HepG2 (cell line): Measurements from ENCODE around the gene TAMM41. TPM values are rescaled to one million over a fixed set of nuclear protein-coding genes. Genes with fewer than 3 reads are reported as not detected.

ENCODE experiments used
- ATAC-seq: fragments of 200-7000 bp; cut with Tn5 transposase; 3 replicates; pipeline ENCODE4 v1.9.1; 2020; ENCODE audit warnings: mild to moderate bottlenecking, moderate library complexity
- BruUV-seq: library from RNA; stranded (reverse); fragments of 400-500 nt; replicated peaks from 2 replicates; lab custom pipeline; 2021; lab: Mats Ljungman, UMichigan
- CTCF ChIA-PET: fragments of 300-600 bp; formaldehyde crosslinking; extraction: SDS; loops from one replicate; lab custom pipeline; 2021; ENCODE audit warnings: low total read pairs, inconsistent platforms, low intra/inter-chr PET ratio; lab: Yijun Ruan, JAX
- POLR2A ChIA-PET: fragments of 350-600 bp; sonication (Branson Sonifier 250); formaldehyde crosslinking; loops from one replicate; lab custom pipeline; 2020; ENCODE audit warnings: antibody characterized with exemption, inconsistent platforms; lab: Yijun Ruan, JAX
- DNase-seq: peaks from one replicate; pipeline ENCODE4 v3.0.0-alpha.2; 2015; ENCODE audit warnings: low spot score
- FAIRE-seq: peaks from 3 replicates; lab custom pipeline; 2011; peaks lifted over from hg19 to GRCh38; lab: Jason Lieb, UNC
- H2AFZ ChIP-seq: one replicate; pipeline ENCODE4 v1.6.1; 2011; ENCODE audit warnings: low read length, inconsistent platforms
- H3K27ac ChIP-seq: fragments of 300-600 bp; 3 replicates; pipeline ENCODE4 v1.8.0; 2011; ENCODE audit warnings: mixed run types, mild to moderate bottlenecking, mixed read lengths, low read length, inconsistent platforms; ENCODE audit not compliant: insufficient read depth; ENCODE audit errors: extremely low read length
- H3K27me3 ChIP-seq, 2 experiments: fragments of 200-600 bp in 1 of 2; 2 replicates in 1 of 2; 3 replicates in 1 of 2; pipeline versions ENCODE4 v1.6.0 to v1.8.0; 2011; ENCODE audit warnings: low read length in 2 of 2, mild to moderate bottlenecking in 2 of 2, moderate library complexity in 2 of 2, inconsistent platforms in 1 of 2; ENCODE audit not compliant: insufficient read depth in 2 of 2, control insufficient read depth in 1 of 2
- H3K36me3 ChIP-seq, 2 experiments: fragments of 200-600 bp in 1 of 2; replicated peaks in 1 of 2; 2 replicates in 1 of 2; 3 replicates in 1 of 2; pipeline versions ENCODE4 v1.5.1 to v1.8.0; 2011; ENCODE audit warnings: low read length in 2 of 2, inconsistent platforms in 1 of 2; ENCODE audit not compliant: insufficient read depth in 2 of 2, control insufficient read depth in 1 of 2
- H3K4me1 ChIP-seq: 2 replicates; pipeline ENCODE4 v1.5.1; 2012; ENCODE audit warnings: low read length, inconsistent platforms; ENCODE audit not compliant: insufficient read depth
- H3K4me2 ChIP-seq: 2 replicates; pipeline ENCODE4 v1.6.0; 2011; ENCODE audit warnings: low read depth, low read length, inconsistent platforms
- H3K4me3 ChIP-seq, 3 experiments: fragments of 200-600 bp in 1 of 3; sonication (generic), shearing (Covaris generic) in 1 of 3; replicated peaks in 1 of 3; 2 replicates each; pipeline ENCODE4 v1.5.1; 2011 to 2016; ENCODE audit warnings: low read length in 3 of 3, inconsistent platforms in 2 of 3, low read depth in 2 of 3, mild to moderate bottlenecking in 2 of 3, control low read depth in 1 of 3, mixed read lengths in 1 of 3; ENCODE audit not compliant: insufficient read depth in 1 of 3
- H3K79me2 ChIP-seq: one replicate; pipeline ENCODE4 v1.6.1; 2011; ENCODE audit warnings: low read length, inconsistent platforms; ENCODE audit not compliant: insufficient read depth
- H3K9ac ChIP-seq: 2 replicates; pipeline ENCODE4 v1.6.0; 2011; ENCODE audit warnings: mild to moderate bottlenecking, low read depth, low read length, inconsistent platforms; ENCODE audit not compliant: insufficient read depth
- H3K9me3 ChIP-seq: 2 replicates; pipeline ENCODE4 v1.5.1; 2012; ENCODE audit warnings: mild to moderate bottlenecking, low read length
- H4K20me1 ChIP-seq: 2 replicates; pipeline ENCODE4 v1.6.0; 2011; ENCODE audit warnings: inconsistent platforms, mild to moderate bottlenecking, low read length, moderate library complexity; ENCODE audit not compliant: insufficient read depth
- HOMEZ ChIP-seq: IDR thresholded peaks from 2 replicates; pipeline ENCODE4 v1.6.1; 2016; ENCODE audit warnings: low read depth
- KDM2A ChIP-seq: sonication (generic); formaldehyde crosslinking; IDR thresholded peaks from 2 replicates; pipeline ENCODE4 v1.4.0; 2020; ENCODE audit warnings: low read depth, missing genetic modification reagents, borderline replicate concordance
- MLLT10 ChIP-seq: sonication (generic); formaldehyde crosslinking; IDR thresholded peaks from 2 replicates; pipeline ENCODE4 v1.4.0; 2020; ENCODE audit warnings: missing genetic modification reagents
- NONO ChIP-seq, 2 experiments: fragments of 450-650 bp in 1 of 2; sonication (generic) in 1 of 2; formaldehyde crosslinking in 1 of 2; IDR thresholded peaks in 1 of 2; conservative IDR thresholded peaks in 1 of 2; 2 replicates each; pipeline versions ENCODE4 v1.6.1 to v1.8.0; 2017 to 2022; ENCODE audit warnings: mild to moderate bottlenecking in 1 of 2, missing genetic modification reagents in 1 of 2, moderate library complexity in 1 of 2
- POLR2AphosphoS2 ChIP-seq: IDR thresholded peaks from 2 replicates; pipeline ENCODE4 v1.6.1; 2011; ENCODE audit warnings: low read depth, low read length, improper control_type of control experiment
- RBM39 ChIP-seq: fragments of 200-400 bp; formaldehyde crosslinking; IDR thresholded peaks from one replicate; pipeline ENCODE4 v1.6.1; 2018; ENCODE audit warnings: antibody characterized with exemption, mild to moderate bottlenecking, low read depth, low read length; ENCODE audit not compliant: poor library complexity, severe bottlenecking
- RFXAP ChIP-seq: sonication (generic); formaldehyde crosslinking; IDR thresholded peaks from 2 replicates; pipeline ENCODE4 v1.4.0; 2020; ENCODE audit warnings: missing genetic modification reagents, borderline replicate concordance
- SP4 ChIP-seq: sonication (generic); formaldehyde crosslinking; IDR thresholded peaks from 2 replicates; pipeline ENCODE4 v1.8.1; 2023; ENCODE audit warnings: mild to moderate bottlenecking, missing genetic modification reagents
- TP53 ChIP-seq: sonication (generic); formaldehyde crosslinking; conservative IDR thresholded peaks from 2 replicates; pipeline ENCODE4 v1.4.0; 2020; ENCODE audit warnings: missing genetic modification reagents
- ZBTB49 ChIP-seq: sonication (generic); formaldehyde crosslinking; IDR thresholded peaks from 2 replicates; pipeline ENCODE4 v1.4.0; 2020; ENCODE audit warnings: missing genetic modification reagents, borderline replicate concordance
- ZNF619 ChIP-seq: sonication (generic); formaldehyde crosslinking; IDR thresholded peaks from 2 replicates; pipeline ENCODE4 v1.4.0; 2020; ENCODE audit warnings: mild to moderate bottlenecking, missing genetic modification reagents
- ZNF660 ChIP-seq: sonication (generic); formaldehyde crosslinking; IDR thresholded peaks from 2 replicates; pipeline ENCODE4 v1.5.1; 2020; ENCODE audit warnings: mild to moderate bottlenecking, low read depth, missing genetic modification reagents, borderline replicate concordance
- WGBS: methylation state at CpG from one replicate; pipeline ENCODE4 v1.1.6; 2017; ENCODE audit warnings: low lambda C conversion rate; 5-methylcytosine and 5-hydroxymethylcytosine counted together
- in situ Hi-C: cut with HindIII; loops from 2 replicates; pipeline ENCODE4 v1.10.0; 2017; ENCODE audit warnings: low pct_unique_long_range_greater_than_20kb; ENCODE audit not compliant: extremely low pct_ligation_motif_present
- intact Hi-C: fragments of 100-400 bp; cut with micrococcal nuclease; formaldehyde crosslinking; loops from one replicate; pipeline ENCODE4 v1.10.0; 2022; ENCODE audit not compliant: unreplicated experiment
- polyA plus RNA-seq, 8 experiments: library from polyadenylated mRNA; depleted of rRNA in 3 of 8; stranded (reverse) in 7 of 8; unstranded in 1 of 8; fragments of >200 nt; fragmentation: Illumina TruSeq in 4 of 8; extraction: Trizol in 4 of 8; gene quantifications; 2 replicates each; pipeline versions ENCODE4 v1.2.1 to v1.2.3, GENCODE V29; 2011 to 2016; ENCODE audit warnings: low read depth in 4 of 8, missing spikeins in 1 of 8, mixed read lengths in 1 of 8; ENCODE audit not compliant: insufficient read depth in 1 of 8
- total RNA-seq, 5 experiments: library from RNA; depleted of rRNA; stranded (reverse); fragments of >200 nt; fragmentation: Illumina TruSeq; extraction: Trizol; gene quantifications; 2 replicates each; pipeline ENCODE4 v1.2.3, GENCODE V29; 2016; ENCODE audit warnings: low read depth in 1 of 5
- TF ChIP-seq, protein P1 (sequence below): sonication (generic); formaldehyde crosslinking; IDR thresholded peaks from 2 replicates; pipeline ENCODE4 v1.4.0; 2020; ENCODE audit warnings: missing genetic modification reagents, borderline replicate concordance
- TF ChIP-seq, protein P2 (sequence below): sonication (generic); formaldehyde crosslinking; IDR thresholded peaks from 2 replicates; pipeline ENCODE4 v1.4.0; 2020; ENCODE audit warnings: missing genetic modification reagents

The TAMM41 gene
- total and polyA plus RNA-seq, 2 of the 13 experiments (the other 11 are each of a cell fraction or from before 2014, with no cell fraction given), result 9.9 to 12.2 TPM

DNA sequence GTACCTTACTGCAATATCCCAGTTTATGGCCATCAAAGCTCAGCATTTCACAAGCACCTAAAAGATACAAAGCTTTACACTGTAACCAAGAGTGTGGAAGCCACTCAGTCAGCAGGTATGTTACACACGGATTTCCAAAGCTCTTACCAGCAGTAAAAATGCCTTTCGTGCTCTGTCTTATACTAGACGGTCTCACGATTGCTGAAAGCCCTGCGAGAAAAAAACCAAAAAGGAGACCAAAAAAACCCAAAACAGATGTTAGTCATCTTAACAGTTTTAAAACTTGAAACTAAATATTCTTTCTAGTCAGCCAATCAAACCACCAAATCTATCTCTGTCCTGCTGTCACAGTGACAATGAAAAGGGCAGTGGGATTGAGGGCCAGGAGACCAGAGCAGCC, 39.0 kb downstream of the TAMM41 start:
- ChIA-PET POLR2A (no interaction called here), CTCF (no interaction called here)
- FAIRE-seq, result no peak
- in situ Hi-C loops (loop anchor here (10.0 kb wide), 1 partner anchor 423 kb away; no protein-coding TSS in a partner anchor), intact Hi-C loops (no loop called here)
- no peak for ATAC-seq
- Histone ChIP-seq H3K4me3 (no peak overlapping the region), H3K36me3 (peaks cover 16 to 66% of the 10 kb centered on the region in 2 experiments), H3K79me2 (no peaks in the 10 kb centered on the region), H3K4me1 (no peaks in the 10 kb centered on the region), H3K27ac (no peak overlapping the region), H3K9ac (no peak overlapping the region), H2AFZ (no peak overlapping the region), H3K4me2 (no peak overlapping the region), H4K20me1 (no peaks in the 10 kb centered on the region; the same call in 1 of the 2 replicates), H3K27me3 (no peaks in the 10 kb centered on the region), H3K9me3 (no peaks in the 10 kb centered on the region)
- 96% methylated on average over 5 of the region's 5 CpGs for WGBS
- DNase-seq, result no peak
- BruUV-seq, result no TSS peak
- TF ChIP-seq POLR2AphosphoS2 (no peak), SP4 (CRISPR knock-in tag) (no peak), HOMEZ (CRISPR knock-in tag) (no peak), MLLT10 (CRISPR knock-in tag) (no peak), RBM39 (no peak), TP53 (CRISPR knock-in tag) (no peak), ZBTB49 (no peak), ZNF619 (CRISPR knock-in tag) (no peak), NONO (IDR thresholded peaks at IDR 0.05) (no peak), NONO (CRISPR knock-in tag; conservative IDR thresholded peaks at IDR 0.05) (no peak), ZNF660 (CRISPR knock-in tag) (no peak), KDM2A (CRISPR knock-in tag) (no peak), RFXAP (no peak)
- TF ChIP-seq, protein P1, sequence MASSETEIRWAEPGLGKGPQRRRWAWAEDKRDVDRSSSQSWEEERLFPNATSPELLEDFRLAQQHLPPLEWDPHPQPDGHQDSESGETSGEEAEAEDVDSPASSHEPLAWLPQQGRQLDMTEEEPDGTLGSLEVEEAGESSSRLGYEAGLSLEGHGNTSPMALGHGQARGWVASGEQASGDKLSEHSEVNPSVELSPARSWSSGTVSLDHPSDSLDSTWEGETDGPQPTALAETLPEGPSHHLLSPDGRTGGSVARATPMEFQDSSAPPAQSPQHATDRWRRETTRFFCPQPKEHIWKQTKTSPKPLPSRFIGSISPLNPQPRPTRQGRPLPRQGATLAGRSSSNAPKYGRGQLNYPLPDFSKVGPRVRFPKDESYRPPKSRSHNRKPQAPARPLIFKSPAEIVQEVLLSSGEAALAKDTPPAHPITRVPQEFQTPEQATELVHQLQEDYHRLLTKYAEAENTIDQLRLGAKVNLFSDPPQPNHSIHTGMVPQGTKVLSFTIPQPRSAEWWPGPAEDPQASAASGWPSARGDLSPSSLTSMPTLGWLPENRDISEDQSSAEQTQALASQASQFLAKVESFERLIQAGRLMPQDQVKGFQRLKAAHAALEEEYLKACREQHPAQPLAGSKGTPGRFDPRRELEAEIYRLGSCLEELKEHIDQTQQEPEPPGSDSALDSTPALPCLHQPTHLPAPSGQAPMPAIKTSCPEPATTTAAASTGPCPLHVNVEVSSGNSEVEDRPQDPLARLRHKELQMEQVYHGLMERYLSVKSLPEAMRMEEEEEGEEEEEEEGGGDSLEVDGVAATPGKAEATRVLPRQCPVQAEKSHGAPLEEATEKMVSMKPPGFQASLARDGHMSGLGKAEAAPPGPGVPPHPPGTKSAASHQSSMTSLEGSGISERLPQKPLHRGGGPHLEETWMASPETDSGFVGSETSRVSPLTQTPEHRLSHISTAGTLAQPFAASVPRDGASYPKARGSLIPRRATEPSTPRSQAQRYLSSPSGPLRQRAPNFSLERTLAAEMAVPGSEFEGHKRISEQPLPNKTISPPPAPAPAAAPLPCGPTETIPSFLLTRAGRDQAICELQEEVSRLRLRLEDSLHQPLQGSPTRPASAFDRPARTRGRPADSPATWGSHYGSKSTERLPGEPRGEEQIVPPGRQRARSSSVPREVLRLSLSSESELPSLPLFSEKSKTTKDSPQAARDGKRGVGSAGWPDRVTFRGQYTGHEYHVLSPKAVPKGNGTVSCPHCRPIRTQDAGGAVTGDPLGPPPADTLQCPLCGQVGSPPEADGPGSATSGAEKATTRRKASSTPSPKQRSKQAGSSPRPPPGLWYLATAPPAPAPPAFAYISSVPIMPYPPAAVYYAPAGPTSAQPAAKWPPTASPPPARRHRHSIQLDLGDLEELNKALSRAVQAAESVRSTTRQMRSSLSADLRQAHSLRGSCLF (CRISPR knock-in tag), result no peak
- TF ChIP-seq, protein P2, sequence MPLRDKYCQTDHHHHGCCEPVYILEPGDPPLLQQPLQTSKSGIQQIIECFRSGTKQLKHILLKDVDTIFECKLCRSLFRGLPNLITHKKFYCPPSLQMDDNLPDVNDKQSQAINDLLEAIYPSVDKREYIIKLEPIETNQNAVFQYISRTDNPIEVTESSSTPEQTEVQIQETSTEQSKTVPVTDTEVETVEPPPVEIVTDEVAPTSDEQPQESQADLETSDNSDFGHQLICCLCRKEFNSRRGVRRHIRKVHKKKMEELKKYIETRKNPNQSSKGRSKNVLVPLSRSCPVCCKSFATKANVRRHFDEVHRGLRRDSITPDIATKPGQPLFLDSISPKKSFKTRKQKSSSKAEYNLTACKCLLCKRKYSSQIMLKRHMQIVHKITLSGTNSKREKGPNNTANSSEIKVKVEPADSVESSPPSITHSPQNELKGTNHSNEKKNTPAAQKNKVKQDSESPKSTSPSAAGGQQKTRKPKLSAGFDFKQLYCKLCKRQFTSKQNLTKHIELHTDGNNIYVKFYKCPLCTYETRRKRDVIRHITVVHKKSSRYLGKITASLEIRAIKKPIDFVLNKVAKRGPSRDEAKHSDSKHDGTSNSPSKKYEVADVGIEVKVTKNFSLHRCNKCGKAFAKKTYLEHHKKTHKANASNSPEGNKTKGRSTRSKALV (CRISPR knock-in tag), result no peak
